ENCODE measurements around the gene SOWAHB. TPM values are rescaled to one million over a fixed set of nuclear protein-coding genes. Genes with fewer than 3 reads are reported as not detected.

Gene SOWAHB
- total RNA-seq, 2 donors from 2014 or later, result 4.2 to 5.6 TPM

DNA sequence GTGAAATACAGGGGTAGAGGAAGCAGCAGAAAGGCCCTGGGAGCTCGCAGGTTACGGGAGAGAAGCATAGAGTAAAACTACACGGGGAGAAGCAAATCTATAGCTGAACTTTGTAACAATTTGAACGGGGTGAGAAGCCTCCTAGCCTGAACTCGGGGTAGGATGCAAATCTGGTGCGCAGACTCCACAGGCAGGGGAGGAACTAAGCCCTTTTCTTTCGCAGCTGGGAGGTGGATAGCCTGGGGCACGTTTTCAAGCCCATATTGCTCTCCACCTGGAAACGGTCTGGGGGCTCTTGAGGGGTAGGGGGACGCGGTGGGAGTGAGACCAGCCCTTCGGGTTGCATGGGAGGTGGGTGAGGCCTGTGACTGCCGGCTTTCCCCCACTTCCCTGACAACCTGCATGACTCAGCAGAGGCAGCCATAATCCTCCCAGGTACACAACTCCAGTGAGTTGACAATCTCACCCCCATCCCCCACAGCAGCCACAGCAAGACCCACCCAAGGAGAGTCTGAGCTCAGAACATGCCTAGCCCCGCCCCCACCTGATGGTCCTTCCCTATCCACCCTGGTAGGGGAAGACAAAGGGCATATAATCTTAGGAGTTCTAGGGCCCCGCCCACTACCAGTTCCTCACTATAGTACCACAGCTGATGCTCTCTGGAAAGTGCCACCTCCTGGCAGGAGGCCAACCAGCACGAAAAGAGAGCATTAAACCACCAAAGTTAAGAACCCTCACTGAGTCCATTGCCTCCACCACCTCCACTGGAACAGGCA is 29.9 kb downstream of the SOWAHB start:
- no peak for ATAC-seq

DNA sequence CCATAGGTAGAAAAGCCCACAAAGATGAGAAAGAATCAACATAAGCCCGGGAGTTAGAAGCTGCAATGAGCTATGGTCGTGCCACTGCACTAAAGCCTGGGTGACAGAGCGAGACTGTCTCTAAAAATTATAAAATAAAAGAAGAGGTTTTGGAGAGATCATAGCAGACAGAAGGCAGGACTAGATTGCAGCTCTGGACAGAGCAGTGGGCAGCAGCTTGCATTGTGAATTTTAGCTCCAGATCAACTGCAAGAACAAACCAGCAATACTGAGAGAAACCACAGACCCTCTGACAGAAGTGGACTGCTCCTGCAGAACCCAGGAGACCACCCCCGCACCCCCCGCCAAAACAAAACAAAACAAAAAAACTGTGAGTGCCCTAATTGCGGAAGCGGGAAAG is 30.6 kb downstream of the SOWAHB start:
- Histone ChIP-seq H3K36me3 (replicated peaks in 1 of 2; ENCODE audit: insufficient read depth in 1 of 2, low read depth in 2 of 2) (no peaks in the 10 kb centered on the region), H3K4me1 (no peaks in the 10 kb centered on the region), H3K9me3 (no peaks in the 10 kb centered on the region), H3K4me3 (no peak overlapping the region), H3K27me3 (no peaks in the 10 kb centered on the region), H3K27ac (no peak overlapping the region)
- TF ChIP-seq, protein P1, sequence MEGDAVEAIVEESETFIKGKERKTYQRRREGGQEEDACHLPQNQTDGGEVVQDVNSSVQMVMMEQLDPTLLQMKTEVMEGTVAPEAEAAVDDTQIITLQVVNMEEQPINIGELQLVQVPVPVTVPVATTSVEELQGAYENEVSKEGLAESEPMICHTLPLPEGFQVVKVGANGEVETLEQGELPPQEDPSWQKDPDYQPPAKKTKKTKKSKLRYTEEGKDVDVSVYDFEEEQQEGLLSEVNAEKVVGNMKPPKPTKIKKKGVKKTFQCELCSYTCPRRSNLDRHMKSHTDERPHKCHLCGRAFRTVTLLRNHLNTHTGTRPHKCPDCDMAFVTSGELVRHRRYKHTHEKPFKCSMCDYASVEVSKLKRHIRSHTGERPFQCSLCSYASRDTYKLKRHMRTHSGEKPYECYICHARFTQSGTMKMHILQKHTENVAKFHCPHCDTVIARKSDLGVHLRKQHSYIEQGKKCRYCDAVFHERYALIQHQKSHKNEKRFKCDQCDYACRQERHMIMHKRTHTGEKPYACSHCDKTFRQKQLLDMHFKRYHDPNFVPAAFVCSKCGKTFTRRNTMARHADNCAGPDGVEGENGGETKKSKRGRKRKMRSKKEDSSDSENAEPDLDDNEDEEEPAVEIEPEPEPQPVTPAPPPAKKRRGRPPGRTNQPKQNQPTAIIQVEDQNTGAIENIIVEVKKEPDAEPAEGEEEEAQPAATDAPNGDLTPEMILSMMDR (IDR thresholded peaks at IDR 0.05), result no peak
- TF ChIP-seq POLR2A (IDR thresholded peaks at IDR 0.05), result no peak
- intact Hi-C loops (cut with DNase I), result no loop called here
- 81 to 82% methylated on average over 7 of the region's 7 CpGs for WGBS, 2 donors
- DNase-seq, result no peak
- ATAC-seq, result no peak

More for the DNA sequence above, 29.9 kb downstream of the SOWAHB start:
- intact Hi-C loops (cut with DNase I), result no loop called here
- Histone ChIP-seq H3K27me3 (no peaks in the 10 kb centered on the region), H3K4me3 (no peak overlapping the region), H3K36me3 (replicated peaks in 1 of 2; ENCODE audit: insufficient read depth in 1 of 2, low read depth in 2 of 2) (no peaks in the 10 kb centered on the region), H3K27ac (no peak overlapping the region), H3K4me1 (no peaks in the 10 kb centered on the region), H3K9me3 (no peaks in the 10 kb centered on the region)
- WGBS, 2 donors, result 65 to 67% methylated on average over 14 to 16 of the region's 16 CpGs
- no peak for DNase-seq
- TF ChIP-seq POLR2A (IDR thresholded peaks at IDR 0.05), result no peak
- TF ChIP-seq, protein P1 (IDR thresholded peaks at IDR 0.05), result no peak

DNA sequence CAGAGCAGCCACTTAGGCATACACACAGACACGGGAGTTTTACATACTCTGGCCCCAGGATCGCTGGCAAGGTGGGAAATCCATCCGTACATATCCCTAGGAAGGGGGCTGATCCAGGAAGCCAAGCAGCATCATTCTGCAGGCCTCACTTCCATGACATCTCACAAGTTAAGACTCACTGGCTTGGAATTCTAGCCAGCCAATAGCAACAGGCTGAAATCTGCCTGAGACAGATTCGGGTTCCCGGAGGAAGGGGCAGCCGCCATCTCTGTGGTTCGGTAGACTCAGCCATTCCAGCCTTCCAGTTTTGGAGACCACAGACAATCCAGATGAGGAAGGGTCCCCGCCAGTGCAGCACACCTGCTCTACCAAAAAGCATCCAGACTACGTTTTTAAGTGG is 31.3 kb downstream of the SOWAHB start:
- WGBS, 2 donors, result 77 to 78% methylated on average over 4 to 9 of the region's 9 CpGs
- Histone ChIP-seq H3K36me3 (replicated peaks in 1 of 2; ENCODE audit: insufficient read depth in 1 of 2, low read depth in 2 of 2) (no peaks in the 10 kb centered on the region), H3K27ac (no peak overlapping the region), H3K9me3 (no peaks in the 10 kb centered on the region), H3K4me1 (no peaks in the 10 kb centered on the region), H3K4me3 (no peak overlapping the region), H3K27me3 (no peaks in the 10 kb centered on the region)
- TF ChIP-seq, protein P1 (IDR thresholded peaks at IDR 0.05), result no peak
- no peak for TF ChIP-seq POLR2A (IDR thresholded peaks at IDR 0.05)
- ATAC-seq (no peak), DNase-seq (no peak)
- intact Hi-C loops (cut with DNase I), result no loop called here

DNA sequence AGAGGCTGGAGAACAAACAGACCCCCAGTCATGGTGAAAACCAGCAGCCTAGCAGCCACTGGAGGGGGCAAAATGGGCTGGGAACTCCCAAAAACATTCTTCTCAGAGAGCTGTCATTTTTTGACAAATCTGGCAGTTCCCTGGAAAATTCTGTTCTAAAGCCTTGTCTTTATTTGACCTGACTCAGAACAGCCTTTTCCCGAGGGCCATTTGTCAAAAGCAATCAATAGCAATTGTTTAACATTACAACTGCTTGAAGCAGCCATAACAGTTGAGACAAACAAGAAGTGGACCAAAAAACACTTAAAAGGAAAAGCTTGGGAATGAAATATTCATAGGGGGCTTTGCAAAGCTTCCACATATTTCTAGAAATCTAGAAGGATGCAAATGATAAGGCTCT is 39.6 kb downstream of the SOWAHB start:
- no peak for TF ChIP-seq POLR2A (IDR thresholded peaks at IDR 0.05)
- TF ChIP-seq, protein P1 (IDR thresholded peaks at IDR 0.05), result no peak
- no peak for ATAC-seq
- 19 to 22% methylated on average over 1 of the region's 1 CpG for WGBS, 2 donors

DNA sequence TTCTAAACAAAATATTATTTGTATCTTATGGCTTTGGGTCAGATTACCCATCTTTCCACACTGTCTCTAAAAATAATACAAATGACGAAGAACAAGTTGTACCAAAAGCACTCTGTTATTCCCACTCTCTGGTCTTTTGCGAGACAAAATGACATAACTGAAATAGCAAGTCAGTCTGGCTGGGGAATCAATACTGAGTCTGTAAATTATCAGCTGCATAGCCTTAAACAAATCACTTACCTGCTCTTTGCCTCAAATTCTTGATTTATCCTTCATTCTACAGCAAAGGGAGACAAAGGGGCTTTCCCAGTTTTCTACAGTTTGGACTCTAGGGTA is 40.9 kb downstream of the SOWAHB start:
- Histone ChIP-seq H3K9me3 (no peaks in the 10 kb centered on the region), H3K27ac (peak overlapping the region in 2 of 4 donors; percentile 22 to 53), H3K4me3 (no peak overlapping the region), H3K36me3 (replicated peaks in 1 of 2; ENCODE audit: insufficient read depth in 1 of 2, low read depth in 2 of 2) (no peaks in the 10 kb centered on the region), H3K4me1 (peaks cover 22% of the 10 kb centered on the region), H3K27me3 (no peaks in the 10 kb centered on the region)
- 19 to 28% methylated on average over 2 of the region's 2 CpGs for WGBS, 2 donors
- intact Hi-C loops (cut with DNase I), result no loop called here
- TF ChIP-seq, protein P1 (IDR thresholded peaks at IDR 0.05), result no peak
- TF ChIP-seq POLR2A (IDR thresholded peaks at IDR 0.05), result no peak
- ATAC-seq (no peak), DNase-seq (no peak)

More for the DNA sequence above, 39.6 kb downstream of the SOWAHB start:
- intact Hi-C loops (cut with DNase I), result no loop called here
- Histone ChIP-seq H3K4me1 (peaks cover 22% of the 10 kb centered on the region), H3K27ac (no peak overlapping the region), H3K4me3 (no peak overlapping the region), H3K36me3 (replicated peaks in 1 of 2; ENCODE audit: insufficient read depth in 1 of 2, low read depth in 2 of 2) (no peaks in the 10 kb centered on the region), H3K27me3 (no peaks in the 10 kb centered on the region), H3K9me3 (no peaks in the 10 kb centered on the region)
- DNase-seq, result no peak

Data from body of pancreas (tissue), 4 donors.